GM18508 (cell line): ENCODE measurements around the gene SAMD4B.

Experiments
- ATAC-seq: cut with Tn5 transposase; IDR thresholded peaks from one replicate; pipeline ENCODE4 v1.9.1; 2021; ENCODE audit warnings: moderate number of reproducible peaks; ENCODE audit not compliant: insufficient read depth, unreplicated experiment

Gene SAMD4B

GRCh38 chr19:39405958-39406655, 63.9 kb downstream of the SAMD4B start:
- no peak for ATAC-seq

GRCh38 chr19:39406656-39407409, 64.6 kb downstream of the SAMD4B start, which contains the start of gene ZFP36:
ZFP36 (plus strand) TSS chr19:39406847; CDS start chr19:39406905, 58 bp downstream.
- no peak for ATAC-seq

- ATAC-seq, result no peak
These were observed 65.1 kb downstream of the SAMD4B start for GRCh38 chr19:39407410-39407659.

- ATAC-seq, result no peak
These were observed 65.6 kb downstream of the SAMD4B start for GRCh38 chr19:39407660-39408391.

- no peak for ATAC-seq
These were observed 66.4 kb downstream of the SAMD4B start for GRCh38 chr19:39408392-39409207.

- ATAC-seq, result no peak
These were observed 67.2 kb downstream of the SAMD4B start for GRCh38 chr19:39409208-39410016.

GRCh38 chr19:39410017-39410830, 68.0 kb downstream of the SAMD4B start:
- no peak for ATAC-seq

- no peak for ATAC-seq
These were observed 68.5 kb downstream of the SAMD4B start for GRCh38 chr19:39410831-39411080.

GRCh38 chr19:39411081-39411831, 69.0 kb downstream of the SAMD4B start:
- ATAC-seq, result no peak

- peak; percentile 16 for ATAC-seq
These were observed 69.5 kb downstream of the SAMD4B start for GRCh38 chr19:39411832-39412099.

- ATAC-seq, result peak; percentile 45
These were observed 70.1 kb downstream of the SAMD4B start, which contains the start of gene PLEKHG2 for GRCh38 chr19:39412100-39412866. PLEKHG2 (plus strand) TSS chr19:39412669; CDS start chr19:39414087, 1,418 bp downstream.

- no peak for ATAC-seq
These were observed 70.6 kb downstream of the SAMD4B start for GRCh38 chr19:39412867-39413271.

GRCh38 chr19:39413272-39413910, 71.2 kb downstream of the SAMD4B start:
- ATAC-seq, result no peak

GRCh38 chr19:39413911-39414608, 71.8 kb downstream of the SAMD4B start:
- no peak for ATAC-seq

GRCh38 chr19:39415111-39416046, 73.2 kb downstream of the SAMD4B start:
- ATAC-seq, result no peak
